Trophoblast cell (in vitro differentiated cells and primary cell): ENCODE measurements around the gene PDE11A.

Experiments used
- DNase-seq, 2 donors: peaks; one replicate each; pipeline ENCODE4 v3.0.0-alpha.2; 2016
- H2AFZ ChIP-seq: 2 replicates; pipeline ENCODE4 v1.6.1; 2013; ENCODE audit warnings: low read length, moderate library complexity, mild to moderate bottlenecking; ENCODE audit not compliant: insufficient read depth, poor library complexity
- H2AK5ac ChIP-seq: 2 replicates; pipeline ENCODE4 v1.6.1; 2013; ENCODE audit warnings: mild to moderate bottlenecking, low read length
- H2BK120ac ChIP-seq: 2 replicates; pipeline ENCODE4 v1.6.1; 2013; ENCODE audit warnings: low read length, mild to moderate bottlenecking, moderate library complexity; ENCODE audit not compliant: insufficient read depth, poor library complexity
- H2BK12ac ChIP-seq: 2 replicates; pipeline ENCODE4 v1.6.1; 2013; ENCODE audit warnings: mild to moderate bottlenecking, low read length, moderate library complexity
- H2BK5ac ChIP-seq: 2 replicates; pipeline ENCODE4 v1.6.1; 2013; ENCODE audit warnings: low read length, low read depth, moderate library complexity, mild to moderate bottlenecking; ENCODE audit not compliant: poor library complexity
- H3K14ac ChIP-seq: 2 replicates; pipeline ENCODE4 v1.6.1; 2013; ENCODE audit warnings: mild to moderate bottlenecking, low read length
- H3K18ac ChIP-seq: 2 replicates; pipeline ENCODE4 v1.6.1; 2013; ENCODE audit warnings: mild to moderate bottlenecking, low read length
- H3K23ac ChIP-seq: 2 replicates; pipeline ENCODE4 v1.6.1; 2013; ENCODE audit warnings: low read length
- H3K27ac ChIP-seq: 2 replicates; pipeline ENCODE4 v1.5.1; 2013; ENCODE audit warnings: low read depth, mild to moderate bottlenecking, inconsistent platforms, low read length, moderate library complexity
- H3K27me3 ChIP-seq: 2 replicates; pipeline ENCODE4 v1.6.1; 2013; ENCODE audit warnings: inconsistent platforms, mild to moderate bottlenecking, low read length, moderate library complexity; ENCODE audit not compliant: insufficient read depth
- H3K36me3 ChIP-seq, 2 experiments: 1 replicate in 1 of 2; 2 replicates in 1 of 2; pipeline ENCODE4 v1.6.1; 2013; ENCODE audit warnings: low read length in 2 of 2, mild to moderate bottlenecking in 2 of 2, moderate library complexity in 1 of 2; ENCODE audit not compliant: insufficient read depth in 2 of 2, control insufficient read depth in 1 of 2
- H3K4ac ChIP-seq: 2 replicates; pipeline ENCODE4 v1.6.1; 2013; ENCODE audit warnings: low read depth, mild to moderate bottlenecking, low read length, moderate library complexity
- H3K4me1 ChIP-seq, 2 experiments: 1 replicate in 1 of 2; 2 replicates in 1 of 2; pipeline ENCODE4 v1.6.1; 2013; ENCODE audit warnings: low read length in 2 of 2, mild to moderate bottlenecking in 2 of 2, moderate library complexity in 1 of 2; ENCODE audit not compliant: insufficient read depth in 2 of 2, control insufficient read depth in 1 of 2
- H3K4me2 ChIP-seq: 2 replicates; pipeline ENCODE4 v1.6.1; 2013; ENCODE audit warnings: inconsistent platforms, mild to moderate bottlenecking, low read length, moderate library complexity
- H3K4me3 ChIP-seq: 2 replicates; pipeline ENCODE4 v1.5.1; 2013; ENCODE audit warnings: mild to moderate bottlenecking, low read depth, low read length, inconsistent platforms
- H3K79me1 ChIP-seq: one replicate; pipeline ENCODE4 v1.6.1; 2013; ENCODE audit warnings: low read length
- H3K79me2 ChIP-seq: 2 replicates; pipeline ENCODE4 v1.6.1; 2013; ENCODE audit warnings: low read length, mild to moderate bottlenecking; ENCODE audit not compliant: control insufficient read depth, insufficient read depth, poor library complexity
- H3K9ac ChIP-seq: 2 replicates; pipeline ENCODE4 v1.6.1; 2013; ENCODE audit warnings: mild to moderate bottlenecking, low read length
- H3K9me3 ChIP-seq: 2 replicates; pipeline ENCODE4 v1.6.1; 2013; ENCODE audit warnings: low read depth, mild to moderate bottlenecking, control low read depth, inconsistent platforms, low read length; ENCODE audit not compliant: insufficient read depth
- H4K12ac ChIP-seq: 2 replicates; pipeline ENCODE4 v1.6.1; 2013; ENCODE audit warnings: low read depth, mild to moderate bottlenecking, low read length, moderate library complexity
- H4K8ac ChIP-seq: 2 replicates; pipeline ENCODE4 v1.6.1; 2013; ENCODE audit warnings: low read depth, mild to moderate bottlenecking, low read length, moderate library complexity
- H4K91ac ChIP-seq: one replicate; pipeline ENCODE4 v1.6.1; 2013; ENCODE audit warnings: low read depth, mild to moderate bottlenecking, low read length, moderate library complexity
- WGBS: extraction: QIAGEN DNeasy Blood & Tissue Kit; methylation state at CpG from one replicate; pipeline ENCODE4 v1.1.7; 2013; ENCODE audit warnings: missing lambda C conversion rate; ENCODE audit not compliant: insufficient read length, insufficient coverage; ENCODE audit errors: extremely low coverage; 5-methylcytosine and 5-hydroxymethylcytosine counted together

Gene PDE11A

DNA sequence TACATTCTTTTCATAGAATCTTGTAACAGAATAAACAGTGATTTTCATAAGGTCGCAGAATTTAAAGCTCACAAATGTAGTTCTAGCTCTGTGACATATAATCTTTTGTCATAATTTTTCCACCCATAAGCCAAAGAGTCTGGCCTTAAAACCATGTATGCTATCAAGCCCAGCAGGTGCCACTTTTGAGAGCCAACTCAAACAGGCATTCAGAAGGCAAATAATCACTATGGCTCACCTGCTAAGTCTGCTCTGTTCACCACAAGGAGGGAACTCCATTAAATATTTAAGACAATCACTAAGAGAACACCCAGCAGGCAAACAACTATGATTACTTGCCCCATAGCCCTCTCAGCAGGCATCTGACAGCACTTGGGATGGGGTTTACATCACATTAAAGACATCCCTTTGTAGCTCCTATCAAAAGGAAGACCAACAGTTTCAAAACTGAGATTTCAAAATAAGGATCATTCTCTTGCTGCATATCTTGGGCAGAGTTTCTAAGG is 241.6 kb downstream of the PDE11A start:
- peaks cover 11% of the 10 kb centered on the region for H3K9me3 ChIP-seq
- no peaks in the 10 kb centered on the region for H3K4me1 ChIP-seq
- no peak overlapping the region for H4K8ac ChIP-seq
- no peak overlapping the region for H3K27ac ChIP-seq
- H2BK5ac ChIP-seq = no peak overlapping the region
- H3K79me1 ChIP-seq = no peaks in the 10 kb centered on the region
- no peak overlapping the region for H2AFZ ChIP-seq
- no peak overlapping the region for H3K18ac ChIP-seq
- no CpG with 5 or more reads among the region's 1 CpG for WGBS
- no peak overlapping the region for H3K4ac ChIP-seq
- no peak overlapping the region for H3K14ac ChIP-seq
- no peaks in the 10 kb centered on the region for H3K36me3 ChIP-seq
- no peak overlapping the region for H3K9ac ChIP-seq
- H3K23ac ChIP-seq = no peak overlapping the region
- no peak overlapping the region for H4K12ac ChIP-seq
- no peak overlapping the region for H4K91ac ChIP-seq
- H3K4me3 ChIP-seq = no peak overlapping the region
- no peak overlapping the region for H2BK12ac ChIP-seq
- DNase-seq = peak in 1 of 2 donors; percentile 14
- no peaks in the 10 kb centered on the region for H3K79me2 ChIP-seq
- no peak overlapping the region for H2AK5ac ChIP-seq
- H2BK120ac ChIP-seq = no peak overlapping the region
- no peaks in the 10 kb centered on the region for H3K27me3 ChIP-seq
- no peak overlapping the region for H3K4me2 ChIP-seq

DNA sequence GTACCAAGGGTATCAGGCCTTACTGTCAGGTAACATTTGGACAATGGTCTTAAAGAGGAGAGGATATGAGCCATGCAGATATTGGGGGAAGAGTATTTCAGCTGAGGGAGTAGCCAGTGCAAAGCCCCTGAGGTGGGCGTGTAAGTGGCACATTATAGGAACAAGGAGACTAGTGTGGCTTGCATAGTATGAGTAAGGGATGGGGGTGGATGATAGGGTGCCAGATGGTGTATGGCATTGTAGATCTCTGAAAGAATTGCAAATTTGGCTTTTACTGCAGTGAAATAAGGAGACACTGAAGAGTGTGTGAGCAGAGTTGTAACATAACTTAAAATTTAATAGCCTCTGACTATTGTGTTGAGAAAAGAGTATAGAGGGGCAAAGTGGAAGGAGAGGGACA is 244.0 kb downstream of the PDE11A start:
- H2BK120ac ChIP-seq = no peak overlapping the region
- H3K79me1 ChIP-seq = no peaks in the 10 kb centered on the region
- no peak overlapping the region for H2BK12ac ChIP-seq
- no peaks in the 10 kb centered on the region for H3K9me3 ChIP-seq
- H3K4ac ChIP-seq = no peak overlapping the region
- no peaks in the 10 kb centered on the region for H3K27me3 ChIP-seq
- H2BK5ac ChIP-seq = no peak overlapping the region
- no peak overlapping the region for H3K9ac ChIP-seq
- H4K91ac ChIP-seq = no peak overlapping the region
- no peak overlapping the region for H3K27ac ChIP-seq
- H2AK5ac ChIP-seq = no peak overlapping the region
- no CpG with 5 or more reads among the region's 1 CpG for WGBS
- no peak overlapping the region for H3K23ac ChIP-seq
- H4K12ac ChIP-seq = no peak overlapping the region
- H3K14ac ChIP-seq = no peak overlapping the region
- no peak overlapping the region for H3K4me2 ChIP-seq
- H3K79me2 ChIP-seq = no peaks in the 10 kb centered on the region
- no peaks in the 10 kb centered on the region for H3K4me1 ChIP-seq
- no peak overlapping the region for H3K4me3 ChIP-seq
- no peak overlapping the region for H4K8ac ChIP-seq
- no peak overlapping the region for H3K18ac ChIP-seq
- H3K36me3 ChIP-seq = no peaks in the 10 kb centered on the region
- DNase-seq = no peak
- no peak overlapping the region for H2AFZ ChIP-seq

DNA sequence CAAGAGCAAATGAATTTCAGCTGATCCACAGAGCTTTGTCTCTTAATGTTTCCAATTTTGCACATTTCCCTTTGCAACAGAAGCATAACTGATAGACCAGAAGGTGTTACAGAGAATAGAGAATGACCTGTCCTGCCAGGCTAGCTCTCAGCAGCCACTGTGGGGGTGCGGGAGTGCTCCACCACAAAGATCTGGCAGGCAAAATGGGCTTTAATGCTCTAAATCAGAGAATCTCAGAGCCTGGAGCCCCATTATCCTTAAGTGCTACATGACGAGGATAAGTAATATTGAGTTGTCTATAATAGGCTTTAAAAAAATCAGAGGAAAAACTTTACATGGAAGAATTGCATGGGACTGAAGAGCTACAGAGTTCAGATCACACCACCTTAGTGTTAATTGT is 245.7 kb downstream of the PDE11A start:
- H3K23ac ChIP-seq = no peak overlapping the region
- no peaks in the 10 kb centered on the region for H3K4me1 ChIP-seq
- no peak overlapping the region for H4K8ac ChIP-seq
- H3K79me1 ChIP-seq = no peaks in the 10 kb centered on the region
- WGBS = no CpG with 5 or more reads among the region's 2 CpGs
- DNase-seq = no peak
- no peak overlapping the region for H3K9ac ChIP-seq
- no peak overlapping the region for H3K27ac ChIP-seq
- no peaks in the 10 kb centered on the region for H3K9me3 ChIP-seq
- H4K12ac ChIP-seq = no peak overlapping the region
- H3K36me3 ChIP-seq = no peaks in the 10 kb centered on the region
- no peak overlapping the region for H2BK5ac ChIP-seq
- H3K18ac ChIP-seq = no peak overlapping the region
- H2BK120ac ChIP-seq = no peak overlapping the region
- no peak overlapping the region for H2AK5ac ChIP-seq
- H2AFZ ChIP-seq = no peak overlapping the region
- H2BK12ac ChIP-seq = no peak overlapping the region
- H3K4me2 ChIP-seq = no peak overlapping the region
- H3K27me3 ChIP-seq = no peaks in the 10 kb centered on the region
- H3K4me3 ChIP-seq = no peak overlapping the region
- H4K91ac ChIP-seq = no peak overlapping the region
- no peaks in the 10 kb centered on the region for H3K79me2 ChIP-seq
- H3K4ac ChIP-seq = no peak overlapping the region
- H3K14ac ChIP-seq = no peak overlapping the region

DNA sequence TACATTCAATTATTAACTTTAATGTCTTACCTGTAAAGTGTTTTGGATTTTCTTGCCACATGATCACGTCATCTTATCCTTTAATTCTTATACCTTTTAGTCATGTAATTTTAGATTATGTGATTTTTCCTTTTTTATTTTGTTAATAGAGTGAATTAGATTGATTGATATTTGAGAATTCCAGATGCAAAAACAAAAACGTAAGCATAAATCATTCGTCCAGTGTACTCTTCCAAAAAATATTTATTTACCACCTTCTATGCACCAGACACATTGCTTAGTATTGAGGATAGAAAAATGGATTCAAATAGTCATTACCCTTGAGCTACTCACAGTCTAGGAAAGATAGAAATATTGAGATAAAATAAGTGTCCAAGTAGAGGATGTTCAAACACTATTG is 249.6 kb downstream of the PDE11A start:
- H3K4me3 ChIP-seq = no peak overlapping the region
- no peak overlapping the region for H2AK5ac ChIP-seq
- no peak overlapping the region for H2BK12ac ChIP-seq
- H3K18ac ChIP-seq = no peak overlapping the region
- H3K9me3 ChIP-seq = no peaks in the 10 kb centered on the region
- no peak overlapping the region for H2BK5ac ChIP-seq
- H4K8ac ChIP-seq = no peak overlapping the region
- H4K12ac ChIP-seq = no peak overlapping the region
- no peak overlapping the region for H3K27ac ChIP-seq
- H3K27me3 ChIP-seq = no peaks in the 10 kb centered on the region
- no peak overlapping the region for H2AFZ ChIP-seq
- H3K14ac ChIP-seq = no peak overlapping the region
- H3K4me1 ChIP-seq = no peaks in the 10 kb centered on the region
- H3K79me1 ChIP-seq = no peaks in the 10 kb centered on the region
- no peak overlapping the region for H4K91ac ChIP-seq
- WGBS = no CpG with 5 or more reads among the region's 3 CpGs
- H3K79me2 ChIP-seq = no peaks in the 10 kb centered on the region
- no peak overlapping the region for H3K4ac ChIP-seq
- H3K36me3 ChIP-seq = no peaks in the 10 kb centered on the region
- no peak overlapping the region for H3K4me2 ChIP-seq
- DNase-seq = no peak
- H3K9ac ChIP-seq = no peak overlapping the region
- no peak overlapping the region for H2BK120ac ChIP-seq
- no peak overlapping the region for H3K23ac ChIP-seq
